HG02852 (cell line): ENCODE results near the gene STEAP4.
"Not testable (repeated sequence)": the region's sequence is repeated elsewhere in the genome, so short reads cannot be mapped to it uniquely, and the experiment has no call there.

Experiments used
- ATAC-seq: cut with Tn5 transposase; IDR thresholded peaks from one replicate; pipeline ENCODE4 v1.9.1; 2021; ENCODE audit warnings: mild to moderate bottlenecking, moderate library complexity; ENCODE audit not compliant: unreplicated experiment

Gene STEAP4

DNA sequence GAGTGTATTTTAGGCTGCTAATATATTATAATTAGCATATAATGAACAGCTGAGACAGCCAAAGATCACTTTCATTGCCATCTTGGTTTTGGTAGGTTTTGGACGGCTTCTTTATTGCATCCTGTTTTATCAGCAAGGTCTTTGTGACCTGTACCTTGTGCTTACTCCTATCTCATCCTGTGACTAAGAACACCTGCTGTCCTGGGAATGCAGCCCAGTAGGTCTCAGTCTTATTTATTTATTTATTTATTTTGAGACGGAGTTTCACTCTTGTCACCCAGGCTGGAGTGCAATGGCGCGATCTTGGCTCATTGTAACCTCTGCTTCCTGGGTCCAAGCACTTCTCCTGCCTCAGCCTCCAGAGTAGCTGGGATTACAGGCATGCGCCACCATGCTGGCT lies 31.8 kb downstream of the STEAP4 start:
- not testable (repeated sequence) for ATAC-seq

DNA sequence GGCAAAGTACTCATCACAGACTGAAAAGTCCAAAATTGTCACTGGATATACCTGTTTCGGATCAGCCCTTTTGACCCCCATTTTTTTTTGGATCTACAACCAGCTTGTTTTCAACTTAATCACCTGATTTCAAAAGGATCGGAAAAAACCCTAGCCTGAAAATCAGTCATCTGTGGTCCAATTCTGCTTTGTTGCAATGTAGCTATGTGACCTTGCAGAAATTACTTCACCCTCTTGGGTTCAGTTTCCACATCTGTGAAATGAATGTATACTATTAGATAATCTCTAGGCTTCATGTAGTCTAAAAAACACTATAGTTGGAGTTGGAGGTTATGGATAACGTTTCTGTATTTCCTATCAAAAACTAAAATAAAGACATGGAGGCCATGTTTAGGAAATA lies 37.1 kb downstream of the STEAP4 start:
- ATAC-seq, result no peak

DNA sequence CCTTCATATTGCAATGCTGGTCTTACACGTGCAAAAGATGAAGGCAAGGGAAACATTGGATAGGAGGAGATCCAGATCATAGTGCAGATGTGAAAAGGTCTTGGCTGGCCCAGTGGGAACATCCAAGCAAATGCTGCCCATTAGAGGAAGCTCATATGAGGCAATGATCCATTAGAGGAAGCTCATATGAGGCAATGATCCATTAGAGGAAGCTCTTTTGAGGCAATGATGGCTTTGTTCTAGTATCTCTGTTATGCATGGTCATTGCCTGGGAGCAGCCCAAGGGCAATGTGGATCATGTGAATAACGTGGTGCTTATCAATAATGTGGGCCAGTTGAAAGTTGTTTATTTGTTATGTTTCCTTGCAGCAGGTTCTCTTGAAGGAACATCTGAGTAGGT lies 37.8 kb downstream of the STEAP4 start:
- ATAC-seq, result no peak

DNA sequence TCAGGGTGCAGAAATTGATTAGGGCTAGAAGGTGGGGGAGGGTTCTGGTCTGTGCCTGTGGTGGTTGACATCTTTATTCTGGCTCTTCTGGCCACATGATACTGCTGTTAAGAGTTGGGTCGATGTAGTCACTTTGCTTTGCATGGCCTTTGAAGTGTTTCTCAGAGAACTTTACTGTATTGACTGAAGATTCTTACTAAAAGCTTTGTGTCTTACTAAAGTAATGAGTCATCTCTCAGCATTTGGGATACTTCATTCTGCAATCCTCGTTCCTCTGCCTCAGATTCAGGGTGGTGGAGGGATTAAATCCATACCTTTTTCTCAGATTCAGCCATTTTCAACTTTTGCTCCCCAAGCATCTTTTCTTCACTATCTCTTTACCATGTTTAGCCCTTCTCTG lies 38.6 kb downstream of the STEAP4 start:
- no peak for ATAC-seq

DNA sequence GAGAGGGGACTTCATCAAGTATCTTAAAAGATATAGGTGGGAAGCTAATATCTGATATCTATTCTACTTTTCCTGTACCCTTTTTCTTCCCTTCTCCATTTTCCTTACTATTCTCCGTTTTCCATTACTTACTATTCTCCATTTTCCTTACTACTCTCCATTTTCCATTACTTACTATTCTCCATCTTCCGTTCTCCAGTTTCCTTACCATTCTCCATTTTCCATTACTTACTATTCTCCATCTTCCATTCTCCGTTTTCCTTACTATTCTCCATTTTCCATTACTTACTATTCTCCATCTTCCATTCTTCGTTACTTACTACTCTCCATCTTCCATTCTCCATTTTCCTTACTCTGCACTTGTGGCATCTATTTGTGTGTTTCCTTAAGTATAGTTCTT lies 39.3 kb downstream of the STEAP4 start:
- ATAC-seq, result no peak

DNA sequence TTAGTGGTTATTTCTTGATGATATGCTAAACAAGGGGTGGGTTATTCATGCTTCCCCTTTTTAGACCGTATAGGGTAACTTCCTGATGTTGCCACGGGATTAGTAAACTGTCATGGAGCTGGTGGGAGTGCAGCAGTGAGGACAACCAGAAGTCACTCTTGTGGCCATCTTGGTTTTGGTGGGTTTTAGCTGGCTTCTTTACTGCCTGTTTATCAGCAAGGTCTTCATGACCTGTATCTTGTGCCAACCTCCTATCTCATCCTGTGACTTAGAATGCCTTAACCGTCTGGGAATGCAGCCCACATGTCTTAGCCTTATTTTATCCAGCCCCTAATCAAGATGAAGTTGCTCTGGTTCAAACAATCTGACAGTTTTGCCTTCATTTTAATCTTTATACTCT lies 41.7 kb downstream of the STEAP4 start:
- not testable (repeated sequence) for ATAC-seq

DNA sequence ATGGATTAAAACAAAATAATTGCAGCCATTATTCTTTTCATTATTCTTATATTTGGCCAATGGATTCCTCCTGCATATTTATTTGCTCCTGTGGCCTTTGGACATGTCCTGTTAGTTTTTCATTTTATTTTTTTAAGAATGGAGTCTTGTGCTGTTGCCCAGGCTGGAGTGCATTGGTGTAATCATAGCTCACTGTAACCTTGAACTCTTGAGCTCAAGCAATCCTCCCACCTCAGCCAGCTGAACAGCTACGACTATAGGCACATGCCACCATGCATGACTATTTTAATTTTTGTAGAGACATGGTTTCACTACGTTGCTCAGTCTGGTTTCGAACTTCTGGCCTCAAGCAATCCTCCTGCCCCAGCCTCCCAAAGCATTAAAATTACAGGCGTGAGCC lies 44.1 kb downstream of the STEAP4 start:
- ATAC-seq, result no peak

DNA sequence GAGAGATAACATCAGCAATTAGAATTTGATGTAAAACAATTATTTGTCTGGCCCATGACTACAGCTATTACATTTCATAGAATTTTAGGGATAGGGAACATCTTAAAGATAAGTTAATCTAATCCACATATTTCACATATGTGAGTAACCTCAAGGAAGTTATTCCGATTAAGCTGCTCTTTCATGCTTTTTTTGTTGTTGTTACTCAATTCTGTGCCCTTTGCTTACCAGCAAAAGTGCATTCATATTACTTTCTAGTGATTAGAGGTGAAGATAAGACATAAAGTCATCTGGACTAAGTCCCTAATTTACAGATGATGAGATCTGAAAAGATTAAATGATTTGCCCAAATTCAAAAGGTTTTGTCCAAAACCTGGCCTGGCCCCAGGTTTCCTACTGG lies 46.0 kb downstream of the STEAP4 start:
- ATAC-seq, result no peak

DNA sequence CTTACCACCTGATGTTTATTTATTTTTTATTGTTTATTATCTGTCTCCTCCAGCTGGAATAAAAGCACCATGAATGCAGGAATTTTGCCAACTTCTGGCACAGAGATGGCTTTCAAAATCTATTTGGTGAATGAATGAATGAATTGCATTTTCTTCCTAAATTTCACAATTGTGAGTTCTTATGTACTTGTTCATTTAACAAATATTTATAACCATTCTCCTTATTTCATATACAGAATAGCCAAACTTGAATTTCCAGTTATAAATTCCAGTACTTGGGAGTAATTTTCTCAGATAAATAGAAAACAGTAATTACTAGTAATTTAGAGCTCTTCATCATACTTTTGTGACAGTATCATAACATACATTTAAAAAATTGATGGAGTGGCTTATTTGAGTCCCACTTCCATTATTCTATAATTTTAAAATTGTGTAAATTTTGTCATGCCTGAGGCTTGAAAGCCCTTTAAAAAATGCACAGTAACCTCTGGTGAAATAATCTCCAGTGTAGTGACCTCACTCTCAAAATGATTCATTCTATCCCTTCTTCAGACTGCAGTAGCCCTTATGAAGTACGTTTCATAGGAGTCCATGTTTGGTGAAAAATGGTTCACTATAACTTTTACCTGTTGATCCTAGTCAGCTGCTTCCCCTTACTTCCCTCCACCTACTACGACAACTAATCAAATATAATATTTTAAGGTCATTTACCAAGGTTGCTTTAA lies 46.9 kb downstream of the STEAP4 start:
- no peak for ATAC-seq

DNA sequence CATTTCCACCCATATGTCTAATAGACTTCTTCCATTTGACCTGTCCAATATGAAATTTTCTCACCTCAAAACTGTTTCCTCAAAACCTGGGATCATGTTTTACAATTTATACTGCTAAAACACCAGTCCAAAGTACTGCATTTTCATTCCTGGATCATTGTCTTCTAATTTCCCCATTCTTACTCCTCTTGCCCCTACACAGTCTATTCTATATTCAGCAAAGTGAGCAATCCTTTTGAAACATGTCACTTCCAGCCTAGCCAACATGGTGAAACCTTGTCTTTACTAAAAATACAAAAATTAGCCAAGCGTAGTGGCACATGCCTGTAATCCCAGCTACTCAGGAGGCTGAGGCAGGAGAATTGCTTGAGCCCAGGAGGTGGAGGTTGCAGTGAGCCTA lies 48.4 kb downstream of the STEAP4 start:
- not testable (repeated sequence) for ATAC-seq

DNA sequence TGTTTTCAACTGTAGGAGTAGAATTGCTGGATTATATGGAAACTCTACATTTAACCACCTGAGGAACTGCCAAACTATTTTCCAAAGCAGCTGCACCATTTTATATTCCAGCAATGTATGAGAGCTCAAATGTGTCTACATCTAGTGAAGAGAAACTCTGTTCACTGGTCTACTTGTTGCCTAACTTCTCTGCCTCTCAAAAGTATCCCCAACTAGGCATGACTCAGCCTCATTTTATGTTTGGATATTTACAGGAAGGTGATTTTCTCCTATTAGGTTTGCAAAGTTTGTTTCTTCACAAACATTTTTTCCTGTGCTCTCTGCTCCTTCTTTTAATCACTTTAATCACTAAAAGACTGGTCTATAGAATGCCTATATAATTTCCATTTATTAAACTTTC lies 49.8 kb downstream of the STEAP4 start:
- no peak for ATAC-seq

DNA sequence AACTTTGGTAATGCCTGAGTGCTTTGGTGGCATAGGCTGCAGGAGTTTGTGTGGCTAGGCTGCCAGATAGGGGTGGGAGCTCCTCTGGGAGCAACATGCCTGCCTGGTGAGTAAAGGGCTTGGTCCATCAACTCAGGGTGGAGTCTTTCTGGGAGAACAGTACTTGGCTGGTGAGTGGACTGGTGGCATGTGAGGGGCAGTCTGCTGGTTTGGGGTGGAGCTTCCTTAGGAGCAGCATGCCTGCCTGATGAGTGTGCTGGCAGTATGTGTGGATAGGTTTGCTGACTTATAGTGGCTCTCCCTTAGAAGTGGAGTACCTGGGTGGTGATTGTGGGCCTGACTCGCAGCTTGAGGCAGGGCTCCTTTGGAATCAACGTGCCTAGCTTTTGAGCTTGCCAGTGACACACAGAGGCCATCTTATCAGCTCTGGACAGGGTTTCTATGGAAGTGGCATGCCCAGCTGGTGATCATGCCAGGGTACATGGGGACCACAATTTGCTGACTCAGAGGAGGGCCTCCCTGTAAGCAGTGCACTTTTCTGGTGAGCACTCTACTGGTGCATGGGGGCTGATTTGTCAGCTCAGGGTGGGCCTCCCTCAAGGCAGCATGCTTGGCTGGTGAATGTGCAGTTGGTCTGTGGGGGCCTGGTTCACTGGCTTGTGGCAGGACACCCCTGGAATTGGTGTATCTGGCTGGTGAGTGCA lies 51.8 kb downstream of the STEAP4 start:
- no peak for ATAC-seq

DNA sequence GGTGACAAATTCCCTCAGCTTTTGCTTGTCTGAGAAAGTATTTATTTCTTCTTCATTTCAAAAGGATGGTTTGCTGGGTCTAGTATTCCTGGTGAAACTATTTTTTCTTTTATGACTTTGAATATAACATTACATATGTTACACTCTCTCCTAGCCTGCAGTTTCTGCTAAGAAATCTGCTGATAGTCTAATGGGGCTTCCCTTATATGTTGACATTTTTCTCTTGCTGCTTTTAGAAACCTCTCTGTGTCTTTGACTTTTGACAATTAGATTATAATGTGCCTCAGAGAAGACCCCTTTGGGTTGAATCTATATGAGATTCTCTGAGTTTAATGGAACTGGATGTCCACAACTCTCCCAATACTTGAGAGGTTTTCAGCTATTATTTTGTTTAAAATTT lies 53.1 kb downstream of the STEAP4 start:
- no peak for ATAC-seq

DNA sequence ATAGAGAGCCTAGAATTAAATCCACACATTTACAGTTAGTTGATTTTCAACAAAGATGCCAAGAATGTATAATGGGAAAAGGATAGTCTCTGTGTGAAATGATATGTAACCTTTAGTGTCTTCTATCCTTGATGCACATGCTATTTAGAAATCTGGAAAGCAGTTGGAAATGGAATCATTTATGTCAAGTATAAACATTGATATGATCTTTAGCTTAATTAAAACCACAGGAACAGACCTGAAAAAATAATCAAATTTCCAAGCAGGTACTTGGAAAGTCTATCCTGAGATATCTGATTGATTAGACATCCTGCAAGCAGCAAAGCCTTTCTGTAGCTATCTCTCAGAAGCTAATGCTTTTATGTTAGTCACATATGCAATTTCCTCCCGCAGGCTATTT lies 62.4 kb downstream of the STEAP4 start:
- ATAC-seq, result no peak

DNA sequence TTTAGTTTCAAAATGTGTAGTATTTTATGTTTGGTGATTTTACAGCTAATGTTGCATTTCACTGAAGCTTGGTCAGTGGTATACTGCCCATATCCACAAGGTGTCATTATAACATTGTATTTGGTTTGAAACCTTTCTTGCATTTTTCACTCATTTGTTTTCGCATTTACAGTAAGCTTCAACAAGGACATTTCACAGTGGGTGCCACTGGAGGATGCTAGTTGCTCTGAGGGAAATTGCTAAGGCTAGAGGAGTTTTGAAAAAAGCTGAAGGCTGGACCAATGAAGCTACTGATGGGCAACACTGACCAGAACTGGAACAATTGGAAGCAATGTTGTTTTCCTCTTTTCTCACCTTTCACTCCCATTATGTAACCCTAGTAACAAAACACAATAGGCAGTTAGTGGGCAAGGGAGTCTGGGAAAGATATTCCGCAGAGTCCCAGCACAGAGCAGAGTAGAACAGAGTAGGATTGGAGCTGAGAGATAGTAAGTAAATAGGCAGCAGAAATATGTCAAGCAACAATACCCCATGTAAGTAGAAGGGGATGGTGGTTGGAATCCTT lies 63.3 kb downstream of the STEAP4 start:
- ATAC-seq, result peak; percentile 81

DNA sequence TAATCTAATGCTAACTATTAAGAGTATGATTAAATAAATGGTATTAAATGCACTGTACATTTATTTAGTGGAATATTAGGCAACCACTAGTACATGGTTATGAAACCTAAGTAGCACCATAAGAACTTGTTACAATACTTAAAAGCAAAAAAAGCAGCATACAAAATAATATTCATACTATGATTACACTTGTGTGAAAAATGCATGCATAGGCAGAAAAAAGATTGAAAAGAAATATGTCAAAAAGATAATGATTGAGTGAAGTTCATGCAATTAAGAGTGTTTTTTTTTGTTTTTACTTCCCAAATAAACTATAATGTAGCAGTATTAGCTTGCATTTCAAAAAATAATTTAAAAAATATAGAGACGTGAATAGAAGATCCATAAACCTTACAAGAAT lies 66.8 kb downstream of the STEAP4 start:
- ATAC-seq, result no peak

DNA sequence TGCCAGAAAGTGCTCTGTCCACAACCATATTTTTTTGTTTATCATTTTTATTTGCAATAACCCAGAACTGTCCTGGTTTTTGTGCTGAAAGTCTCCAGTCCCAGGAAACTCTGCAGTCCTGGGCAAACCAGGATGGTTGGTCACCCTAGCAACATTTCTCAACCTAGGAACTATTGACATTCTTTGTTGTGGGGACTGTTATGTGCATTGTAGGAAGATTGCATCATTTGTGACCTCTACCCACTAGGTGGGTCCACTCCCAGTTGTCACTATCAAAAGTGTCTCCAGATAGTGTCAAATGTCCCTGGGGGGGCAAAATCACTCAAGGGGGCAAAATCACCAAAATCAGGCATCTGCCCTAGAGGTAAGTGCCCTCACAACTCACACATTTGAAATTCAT lies 72.9 kb downstream of the STEAP4 start:
- no peak for ATAC-seq

DNA sequence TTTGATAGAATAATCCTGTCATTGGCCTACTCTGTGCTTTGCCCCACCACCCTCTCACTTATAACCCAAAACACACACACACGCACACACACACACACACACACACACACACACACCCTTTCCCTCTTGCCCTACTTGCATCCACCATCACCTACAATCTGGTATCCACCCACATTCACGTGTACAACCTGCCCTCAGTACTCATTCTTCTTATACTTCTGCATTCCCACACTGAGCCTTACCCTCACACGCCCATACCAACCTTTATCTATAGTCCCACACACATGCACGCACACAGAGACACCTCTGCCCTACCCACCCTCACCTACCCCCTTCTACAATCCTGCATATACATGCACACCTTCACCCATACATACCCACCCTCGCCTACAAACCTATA lies 76.0 kb downstream of the STEAP4 start:
- no peak for ATAC-seq

DNA sequence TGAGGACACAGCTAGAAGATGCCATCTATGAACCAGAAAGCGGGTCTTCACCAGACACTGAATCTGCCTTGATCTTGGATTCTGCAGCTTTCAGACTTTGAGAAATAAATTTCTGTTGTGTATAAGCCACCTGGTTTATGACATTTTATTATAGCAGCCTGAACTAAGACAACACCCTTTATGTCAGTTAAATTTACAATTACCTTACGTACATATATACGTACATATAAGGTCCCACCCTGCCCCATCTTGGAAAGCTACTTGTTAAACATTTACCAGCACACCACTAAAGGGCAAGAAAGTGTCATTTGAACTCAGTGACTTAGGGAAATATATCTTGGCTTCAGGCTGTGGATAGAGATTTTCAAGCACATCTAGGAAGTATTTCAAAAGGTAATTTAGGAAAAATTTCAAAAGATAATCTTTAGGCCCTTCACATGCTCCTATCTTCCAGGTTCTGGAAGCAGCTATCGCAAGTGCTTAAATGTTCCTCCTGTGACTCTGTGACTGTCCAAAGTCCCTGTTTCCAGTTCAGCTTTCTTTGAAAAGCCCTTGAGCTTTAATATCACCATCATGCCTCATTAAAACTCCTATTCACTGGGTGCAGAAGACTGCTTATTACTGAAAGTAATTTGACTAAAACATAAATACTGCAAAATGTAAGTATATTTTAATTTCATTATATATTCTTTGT lies 77.2 kb downstream of the STEAP4 start:
- ATAC-seq, result no peak

DNA sequence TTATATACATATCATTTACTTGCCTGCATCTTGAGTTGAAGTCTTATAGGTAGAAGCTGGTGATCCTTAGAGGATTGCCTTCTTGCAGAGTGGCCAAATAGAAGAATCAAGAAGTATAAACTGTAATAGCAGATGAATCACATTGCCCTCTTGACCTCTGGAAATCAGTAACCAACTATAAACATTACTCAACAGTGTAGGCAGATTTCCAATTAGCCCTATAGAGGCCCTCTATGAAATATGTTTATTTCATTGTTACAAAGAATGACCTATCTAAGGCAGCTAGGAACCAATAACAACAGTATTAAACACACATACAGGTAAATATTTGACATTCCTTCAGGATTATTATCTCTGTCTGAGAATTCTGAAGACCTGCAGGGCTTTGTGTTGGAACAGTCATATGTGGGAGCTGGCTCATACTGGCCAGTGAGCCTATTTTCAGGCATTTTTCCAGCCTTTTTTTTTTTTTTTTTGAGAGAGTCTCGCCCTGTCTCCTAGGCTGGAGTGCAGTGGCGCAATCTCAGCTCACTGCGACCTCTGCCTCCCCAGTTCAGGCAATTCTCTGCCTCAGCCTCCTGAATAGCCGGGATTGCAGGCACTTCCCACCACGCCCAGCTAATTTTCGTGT lies 79.7 kb downstream of the STEAP4 start:
- no peak for ATAC-seq

DNA sequence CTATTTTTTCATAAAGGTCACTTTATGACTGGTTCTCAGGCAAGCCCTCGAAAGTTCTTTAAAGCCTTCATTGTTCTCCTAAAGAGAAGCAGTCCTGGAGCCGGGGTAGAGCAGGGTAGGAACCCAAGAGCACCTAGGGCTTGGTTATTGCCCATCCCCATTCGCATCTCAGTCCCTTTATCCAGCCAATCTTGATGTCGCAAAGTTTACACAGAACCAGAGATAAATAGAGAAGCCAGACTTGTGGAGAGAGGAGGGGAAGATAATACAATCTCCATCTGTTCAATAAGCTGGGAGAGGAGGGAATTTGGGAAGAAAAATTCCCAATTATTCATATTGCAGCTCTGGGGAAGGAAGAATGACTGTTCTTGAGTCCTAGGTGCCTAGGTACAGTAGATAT lies 80.5 kb downstream of the STEAP4 start:
- no peak for ATAC-seq
